A673 (cell line): ENCODE results near the gene SYNE2.

Experiments used
- CTCF ChIP-seq: fragments of 300-800, 200-600 bp; sonication (generic); conservative IDR thresholded peaks from 2 replicates; pipeline ENCODE4 v1.5.1; 2017; ENCODE audit warnings: low read depth, mild to moderate bottlenecking, antibody characterized with exemption, low read length, moderate library complexity, mixed read lengths
- EZH2 ChIP-seq: fragments of 200-600 bp; sonication (generic); IDR thresholded peaks from 2 replicates; pipeline ENCODE4 v1.6.1; 2017; ENCODE audit warnings: borderline replicate concordance, low read depth, mild to moderate bottlenecking, mixed read lengths, antibody characterized with exemption, low read length; ENCODE audit not compliant: poor library complexity, severe bottlenecking

DNA sequence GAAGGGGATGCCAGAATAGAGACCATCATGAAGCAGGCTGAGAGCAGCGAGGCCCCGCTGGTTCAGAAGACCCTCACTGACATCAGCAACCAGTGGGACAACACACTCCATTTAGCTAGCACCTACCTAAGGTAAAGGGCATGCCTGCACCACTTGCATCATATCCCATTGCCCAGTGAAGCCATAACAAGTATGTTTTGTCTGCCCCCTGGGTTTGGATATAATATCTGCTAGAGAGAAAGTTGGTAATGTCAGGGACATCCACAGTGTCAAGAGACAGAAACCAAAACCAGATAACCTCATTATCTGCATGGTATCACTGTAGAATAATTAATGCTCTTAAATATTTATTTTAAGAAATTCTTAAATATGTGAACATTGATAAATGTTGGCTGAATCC lies 173.8 kb downstream of the SYNE2 start:
- no peak for TF ChIP-seq CTCF
- no peak for TF ChIP-seq EZH2
